ENCODE results near the gene C6orf52.

DNA sequence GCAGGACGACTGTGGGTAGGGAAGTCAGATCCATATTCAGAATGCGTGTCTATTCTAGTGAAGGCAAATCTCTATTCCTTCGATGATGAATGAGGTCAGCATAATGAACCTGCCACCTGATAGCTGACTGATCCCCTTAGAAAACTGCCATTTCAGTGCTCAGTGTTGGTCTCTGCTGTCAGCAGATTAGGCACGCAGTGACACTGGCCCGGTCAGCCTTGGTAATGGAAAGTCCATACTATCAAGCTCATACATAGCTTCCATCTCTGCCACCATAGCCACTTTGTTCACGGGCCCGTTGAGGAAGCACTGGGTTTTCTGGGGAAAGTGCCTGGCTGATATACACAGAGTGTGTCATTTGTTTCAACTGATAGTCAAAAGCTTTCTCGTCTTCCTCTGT lies 54.0 kb downstream of the C6orf52 start:
- TF ChIP-seq, protein P1, sequence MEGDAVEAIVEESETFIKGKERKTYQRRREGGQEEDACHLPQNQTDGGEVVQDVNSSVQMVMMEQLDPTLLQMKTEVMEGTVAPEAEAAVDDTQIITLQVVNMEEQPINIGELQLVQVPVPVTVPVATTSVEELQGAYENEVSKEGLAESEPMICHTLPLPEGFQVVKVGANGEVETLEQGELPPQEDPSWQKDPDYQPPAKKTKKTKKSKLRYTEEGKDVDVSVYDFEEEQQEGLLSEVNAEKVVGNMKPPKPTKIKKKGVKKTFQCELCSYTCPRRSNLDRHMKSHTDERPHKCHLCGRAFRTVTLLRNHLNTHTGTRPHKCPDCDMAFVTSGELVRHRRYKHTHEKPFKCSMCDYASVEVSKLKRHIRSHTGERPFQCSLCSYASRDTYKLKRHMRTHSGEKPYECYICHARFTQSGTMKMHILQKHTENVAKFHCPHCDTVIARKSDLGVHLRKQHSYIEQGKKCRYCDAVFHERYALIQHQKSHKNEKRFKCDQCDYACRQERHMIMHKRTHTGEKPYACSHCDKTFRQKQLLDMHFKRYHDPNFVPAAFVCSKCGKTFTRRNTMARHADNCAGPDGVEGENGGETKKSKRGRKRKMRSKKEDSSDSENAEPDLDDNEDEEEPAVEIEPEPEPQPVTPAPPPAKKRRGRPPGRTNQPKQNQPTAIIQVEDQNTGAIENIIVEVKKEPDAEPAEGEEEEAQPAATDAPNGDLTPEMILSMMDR (IDR thresholded peaks at IDR 0.05) = no peak
- TF ChIP-seq POLR2AphosphoS5 (IDR thresholded peaks at IDR 0.05; ENCODE audit: low read depth, low read length) = no peak
- TF ChIP-seq TCF7L2 (IDR thresholded peaks at IDR 0.05; ENCODE audit: low read depth, low read length) = no peak

Data from Panc1 (cell line).